ENCODE measurements around the gene KCNIP1. TPM values are rescaled to one million over a fixed set of nuclear protein-coding genes. Genes with fewer than 3 reads are reported as not detected.

Gene KCNIP1
- total RNA-seq, 3 donors from 2014 or later (not counting 1 experiment from before 2014, with no cell fraction given) = not detected

DNA sequence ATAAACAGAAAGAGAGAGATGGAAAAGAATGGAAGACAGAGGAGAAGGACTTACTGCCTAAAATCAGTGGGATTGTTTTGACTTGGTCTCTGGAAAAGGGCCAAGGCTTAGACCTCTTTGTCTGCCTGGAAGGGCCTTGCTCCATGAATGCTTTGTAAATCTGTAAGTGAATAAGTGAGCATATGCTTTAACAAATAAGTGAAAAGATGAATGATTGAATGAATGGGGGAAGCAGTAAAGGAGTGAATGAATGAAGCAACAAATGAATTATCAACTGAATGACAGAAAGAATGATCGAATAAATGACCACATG is 5.5 kb downstream of the KCNIP1 start:
- no peak overlapping the region for H3K4me3 Mint-ChIP-seq
- intact Hi-C loops (cut with micrococcal nuclease) = no loop called here
- peaks cover 7% of the 10 kb centered on the region for H3K27me3 ChIP-seq (ENCODE audit: control insufficient read depth, insufficient read depth, low read length)
- no peaks in the 10 kb centered on the region for H3K4me1 Mint-ChIP-seq
- no peaks in the 10 kb centered on the region for H3K9me3 ChIP-seq (ENCODE audit: control insufficient read depth, insufficient read depth, low read length)
- TF ChIP-seq, protein P1, sequence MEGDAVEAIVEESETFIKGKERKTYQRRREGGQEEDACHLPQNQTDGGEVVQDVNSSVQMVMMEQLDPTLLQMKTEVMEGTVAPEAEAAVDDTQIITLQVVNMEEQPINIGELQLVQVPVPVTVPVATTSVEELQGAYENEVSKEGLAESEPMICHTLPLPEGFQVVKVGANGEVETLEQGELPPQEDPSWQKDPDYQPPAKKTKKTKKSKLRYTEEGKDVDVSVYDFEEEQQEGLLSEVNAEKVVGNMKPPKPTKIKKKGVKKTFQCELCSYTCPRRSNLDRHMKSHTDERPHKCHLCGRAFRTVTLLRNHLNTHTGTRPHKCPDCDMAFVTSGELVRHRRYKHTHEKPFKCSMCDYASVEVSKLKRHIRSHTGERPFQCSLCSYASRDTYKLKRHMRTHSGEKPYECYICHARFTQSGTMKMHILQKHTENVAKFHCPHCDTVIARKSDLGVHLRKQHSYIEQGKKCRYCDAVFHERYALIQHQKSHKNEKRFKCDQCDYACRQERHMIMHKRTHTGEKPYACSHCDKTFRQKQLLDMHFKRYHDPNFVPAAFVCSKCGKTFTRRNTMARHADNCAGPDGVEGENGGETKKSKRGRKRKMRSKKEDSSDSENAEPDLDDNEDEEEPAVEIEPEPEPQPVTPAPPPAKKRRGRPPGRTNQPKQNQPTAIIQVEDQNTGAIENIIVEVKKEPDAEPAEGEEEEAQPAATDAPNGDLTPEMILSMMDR (IDR thresholded peaks at IDR 0.05) = no peak
- 100% methylated on average over 1 of the region's 1 CpG for WGBS (ENCODE audit: insufficient coverage)
- peaks cover 14 to 15% of the 10 kb centered on the region in 2 donors for H3K27me3 Mint-ChIP-seq (ENCODE audit: low read depth in 2 of 2)
- H3K9me3 Mint-ChIP-seq = no peaks in the 10 kb centered on the region
- DNase-seq (no peak), ATAC-seq (no peak)
- H3K4me1 ChIP-seq (ENCODE audit: control insufficient read depth, insufficient read depth, low read length) = no peaks in the 10 kb centered on the region
- H3K36me3 Mint-ChIP-seq = no peaks in the 10 kb centered on the region
- no peak overlapping the region for H3K27ac Mint-ChIP-seq
- H3K36me3 ChIP-seq (ENCODE audit: control insufficient read depth, insufficient read depth, low read length) = no peaks in the 10 kb centered on the region
- H3K27ac ChIP-seq (ENCODE audit: low read length) = no peak overlapping the region
- no peak overlapping the region for H3K4me3 ChIP-seq (ENCODE audit: low read length)

DNA sequence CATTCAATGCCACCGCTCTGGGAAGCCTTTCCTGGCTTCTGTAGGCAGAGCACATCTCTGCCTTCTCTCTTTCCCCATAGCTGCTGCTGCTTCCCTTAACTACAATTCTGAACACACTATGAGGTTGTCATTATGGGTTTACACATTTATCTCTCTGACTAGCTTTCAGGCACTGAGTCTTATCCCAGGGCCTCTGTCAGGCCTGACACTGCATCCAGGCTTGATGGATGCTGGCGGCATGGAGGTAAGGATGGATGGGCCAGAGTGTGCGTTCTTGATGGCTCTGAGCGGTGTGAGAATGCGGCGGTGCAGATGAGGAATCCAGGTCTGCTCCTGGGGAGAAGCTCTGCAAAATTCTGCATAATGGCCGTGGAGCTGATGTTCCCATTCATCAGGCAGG is 6.3 kb downstream of the KCNIP1 start:
- Mint-ChIP-seq H3K27me3 (ENCODE audit: low read depth in 2 of 2) (peaks cover 5 to 8% of the 10 kb centered on the region in 2 donors), H3K9me3 (no peaks in the 10 kb centered on the region), H3K27ac (no peak overlapping the region), H3K36me3 (no peaks in the 10 kb centered on the region), H3K4me3 (no peak overlapping the region), H3K4me1 (no peaks in the 10 kb centered on the region)
- no peak overlapping the region for H3K4me3 ChIP-seq (ENCODE audit: low read length)
- no peaks in the 10 kb centered on the region for H3K27me3 ChIP-seq (ENCODE audit: control insufficient read depth, insufficient read depth, low read length)
- 92% methylated on average over 7 of the region's 7 CpGs for WGBS (ENCODE audit: insufficient coverage)
- no peaks in the 10 kb centered on the region for H3K4me1 ChIP-seq (ENCODE audit: control insufficient read depth, insufficient read depth, low read length)
- H3K27ac ChIP-seq (ENCODE audit: low read length) = no peak overlapping the region
- no peaks in the 10 kb centered on the region for H3K9me3 ChIP-seq (ENCODE audit: control insufficient read depth, insufficient read depth, low read length)
- ATAC-seq (no peak), DNase-seq (no peak)
- no peaks in the 10 kb centered on the region for H3K36me3 ChIP-seq (ENCODE audit: control insufficient read depth, insufficient read depth, low read length)
- intact Hi-C loops (cut with micrococcal nuclease) = no loop called here
- TF ChIP-seq, protein P1 (IDR thresholded peaks at IDR 0.05) = no peak

DNA sequence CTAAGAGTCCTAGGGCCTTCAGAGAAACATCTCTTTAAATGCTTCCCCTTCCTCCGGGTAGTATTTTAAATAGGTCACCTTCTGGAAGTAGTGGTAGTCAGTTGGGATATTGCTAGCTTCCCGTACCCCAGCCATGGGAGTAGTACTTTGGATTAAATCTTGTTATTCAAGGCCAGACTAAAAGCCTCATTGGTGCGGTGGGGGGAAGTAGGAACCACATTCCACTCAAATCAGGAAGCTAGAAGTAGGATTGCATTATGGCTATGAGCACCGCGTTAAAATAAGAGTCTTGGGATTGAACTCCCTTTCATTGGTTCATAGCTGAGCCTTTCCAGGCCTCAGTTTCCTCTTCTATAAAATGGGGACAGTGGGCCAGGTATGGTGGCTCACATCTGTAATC is 6.7 kb downstream of the KCNIP1 start:
- Mint-ChIP-seq H3K27me3 (ENCODE audit: low read depth in 2 of 2) (peaks cover 3 to 4% of the 10 kb centered on the region in 2 donors), H3K36me3 (no peaks in the 10 kb centered on the region), H3K27ac (no peak overlapping the region), H3K9me3 (no peaks in the 10 kb centered on the region), H3K4me1 (no peaks in the 10 kb centered on the region), H3K4me3 (no peak overlapping the region)
- 85% methylated on average over 4 of the region's 5 CpGs for WGBS (ENCODE audit: insufficient coverage)
- H3K27me3 ChIP-seq (ENCODE audit: control insufficient read depth, insufficient read depth, low read length) = no peaks in the 10 kb centered on the region
- H3K4me1 ChIP-seq (ENCODE audit: control insufficient read depth, insufficient read depth, low read length) = no peaks in the 10 kb centered on the region
- H3K4me3 ChIP-seq (ENCODE audit: low read length) = no peak overlapping the region
- ATAC-seq (no peak), DNase-seq (no peak)
- intact Hi-C loops (cut with micrococcal nuclease) = no loop called here
- TF ChIP-seq, protein P1 (IDR thresholded peaks at IDR 0.05) = no peak
- H3K36me3 ChIP-seq (ENCODE audit: control insufficient read depth, insufficient read depth, low read length) = no peaks in the 10 kb centered on the region
- no peak overlapping the region for H3K27ac ChIP-seq (ENCODE audit: low read length)
- no peaks in the 10 kb centered on the region for H3K9me3 ChIP-seq (ENCODE audit: control insufficient read depth, insufficient read depth, low read length)

DNA sequence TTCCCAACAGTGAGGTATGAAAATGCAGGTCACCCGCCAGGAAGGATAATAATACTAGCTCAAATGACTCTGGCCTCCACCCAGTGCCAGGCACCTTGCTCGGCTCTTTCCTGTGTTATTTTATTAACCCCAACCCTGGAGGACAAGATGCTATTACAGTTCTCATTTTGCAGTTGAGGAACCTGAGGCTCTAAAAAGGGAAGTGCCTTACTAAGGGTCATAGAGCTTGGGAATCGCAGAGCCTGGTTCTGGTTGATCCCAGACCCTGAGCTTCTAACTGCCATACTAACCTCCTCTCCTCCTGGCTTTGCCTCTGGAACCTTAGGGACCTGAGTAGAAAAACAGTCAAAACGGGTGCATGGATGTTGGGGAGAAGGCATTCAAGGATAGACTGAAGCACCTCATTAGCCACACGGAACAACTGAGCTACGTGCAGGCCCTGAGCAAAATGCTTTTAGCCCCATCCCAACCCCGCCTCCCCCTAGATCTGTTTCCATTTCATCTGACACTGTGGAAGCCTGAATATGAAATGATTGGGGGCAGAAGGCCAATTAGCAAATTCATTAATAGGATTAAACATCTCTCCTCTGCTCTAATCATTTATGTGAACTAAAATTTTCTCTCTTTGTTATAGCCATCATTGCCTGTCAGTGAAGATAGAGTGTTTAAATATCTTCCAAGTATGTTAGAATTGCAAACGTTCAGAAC is 7.9 kb downstream of the KCNIP1 start:
- Histone ChIP-seq H3K36me3 (ENCODE audit: control insufficient read depth, insufficient read depth, low read length) (no peaks in the 10 kb centered on the region), H3K27me3 (ENCODE audit: control insufficient read depth, insufficient read depth, low read length) (no peaks in the 10 kb centered on the region), H3K4me3 (ENCODE audit: low read length) (no peak overlapping the region), H3K9me3 (ENCODE audit: control insufficient read depth, insufficient read depth, low read length) (no peaks in the 10 kb centered on the region), H3K27ac (ENCODE audit: low read length) (no peak overlapping the region), H3K4me1 (ENCODE audit: control insufficient read depth, insufficient read depth, low read length) (no peaks in the 10 kb centered on the region)
- no peaks in the 10 kb centered on the region for H3K36me3 Mint-ChIP-seq
- DNase-seq = no peak
- H3K4me1 Mint-ChIP-seq = no peaks in the 10 kb centered on the region
- WGBS (ENCODE audit: insufficient coverage) = 74% methylated on average over 6 of the region's 8 CpGs
- TF ChIP-seq, protein P1 (IDR thresholded peaks at IDR 0.05) = no peak
- peaks cover 0 to 3% of the 10 kb centered on the region in 2 donors for H3K27me3 Mint-ChIP-seq (ENCODE audit: low read depth in 2 of 2)
- intact Hi-C loops (cut with micrococcal nuclease) = no loop called here
- H3K9me3 Mint-ChIP-seq = no peaks in the 10 kb centered on the region
- ATAC-seq = no peak
- no peak overlapping the region for H3K4me3 Mint-ChIP-seq
- H3K27ac Mint-ChIP-seq = no peak overlapping the region

Data from natural killer cell (primary cell).